HepG2 (cell line): ENCODE results near the gene CCR5AS.

Experiments
- ATAC-seq: fragments of 200-7000 bp; cut with Tn5 transposase; 3 replicates; pipeline ENCODE4 v1.9.1; 2020; ENCODE audit warnings: mild to moderate bottlenecking, moderate library complexity
- BruUV-seq: library from RNA; stranded (reverse); fragments of 400-500 nt; replicated peaks from 2 replicates; lab custom pipeline; 2021; lab: Mats Ljungman, UMichigan
- CTCF ChIA-PET: fragments of 300-600 bp; formaldehyde crosslinking; extraction: SDS; loops from one replicate; lab custom pipeline; 2021; ENCODE audit warnings: low total read pairs, inconsistent platforms, low intra/inter-chr PET ratio; lab: Yijun Ruan, JAX
- POLR2A ChIA-PET: fragments of 350-600 bp; sonication (Branson Sonifier 250); formaldehyde crosslinking; loops from one replicate; lab custom pipeline; 2020; ENCODE audit warnings: antibody characterized with exemption, inconsistent platforms; lab: Yijun Ruan, JAX
- DNase-seq: peaks from one replicate; pipeline ENCODE4 v3.0.0-alpha.2; 2015; ENCODE audit warnings: low spot score
- FAIRE-seq: peaks from 3 replicates; lab custom pipeline; 2011; peaks lifted over from hg19 to GRCh38; lab: Jason Lieb, UNC
- H2AFZ ChIP-seq: one replicate; pipeline ENCODE4 v1.6.1; 2011; ENCODE audit warnings: low read length, inconsistent platforms
- H3K27ac ChIP-seq: fragments of 300-600 bp; 3 replicates; pipeline ENCODE4 v1.8.0; 2011; ENCODE audit warnings: mixed run types, mild to moderate bottlenecking, mixed read lengths, low read length, inconsistent platforms; ENCODE audit not compliant: insufficient read depth; ENCODE audit errors: extremely low read length
- H3K27me3 ChIP-seq, 2 experiments: fragments of 200-600 bp in 1 of 2; 2 replicates in 1 of 2; 3 replicates in 1 of 2; pipeline versions ENCODE4 v1.6.0 to v1.8.0; 2011; ENCODE audit warnings: low read length in 2 of 2, mild to moderate bottlenecking in 2 of 2, moderate library complexity in 2 of 2, inconsistent platforms in 1 of 2; ENCODE audit not compliant: insufficient read depth in 2 of 2, control insufficient read depth in 1 of 2
- H3K36me3 ChIP-seq, 2 experiments: fragments of 200-600 bp in 1 of 2; replicated peaks in 1 of 2; 2 replicates in 1 of 2; 3 replicates in 1 of 2; pipeline versions ENCODE4 v1.5.1 to v1.8.0; 2011; ENCODE audit warnings: low read length in 2 of 2, inconsistent platforms in 1 of 2; ENCODE audit not compliant: insufficient read depth in 2 of 2, control insufficient read depth in 1 of 2
- H3K4me1 ChIP-seq: 2 replicates; pipeline ENCODE4 v1.5.1; 2012; ENCODE audit warnings: low read length, inconsistent platforms; ENCODE audit not compliant: insufficient read depth
- H3K4me2 ChIP-seq: 2 replicates; pipeline ENCODE4 v1.6.0; 2011; ENCODE audit warnings: low read depth, low read length, inconsistent platforms
- H3K4me3 ChIP-seq, 3 experiments: fragments of 200-600 bp in 1 of 3; sonication (generic), shearing (Covaris generic) in 1 of 3; replicated peaks in 1 of 3; 2 replicates each; pipeline ENCODE4 v1.5.1; 2011 to 2016; ENCODE audit warnings: low read length in 3 of 3, inconsistent platforms in 2 of 3, low read depth in 2 of 3, mild to moderate bottlenecking in 2 of 3, control low read depth in 1 of 3, mixed read lengths in 1 of 3; ENCODE audit not compliant: insufficient read depth in 1 of 3
- H3K79me2 ChIP-seq: one replicate; pipeline ENCODE4 v1.6.1; 2011; ENCODE audit warnings: low read length, inconsistent platforms; ENCODE audit not compliant: insufficient read depth
- H3K9ac ChIP-seq: 2 replicates; pipeline ENCODE4 v1.6.0; 2011; ENCODE audit warnings: mild to moderate bottlenecking, low read depth, low read length, inconsistent platforms; ENCODE audit not compliant: insufficient read depth
- H3K9me3 ChIP-seq: 2 replicates; pipeline ENCODE4 v1.5.1; 2012; ENCODE audit warnings: mild to moderate bottlenecking, low read length
- H4K20me1 ChIP-seq: 2 replicates; pipeline ENCODE4 v1.6.0; 2011; ENCODE audit warnings: inconsistent platforms, mild to moderate bottlenecking, low read length, moderate library complexity; ENCODE audit not compliant: insufficient read depth
- CTCF ChIP-seq: sonication (generic); formaldehyde crosslinking; IDR thresholded peaks from 2 replicates; pipeline ENCODE4 v1.5.0; 2020; ENCODE audit warnings: mild to moderate bottlenecking, missing genetic modification reagents, moderate library complexity
- STAG1 ChIP-seq: sonication (generic); formaldehyde crosslinking; IDR thresholded peaks from 2 replicates; pipeline ENCODE4 v1.4.0; 2020; ENCODE audit warnings: missing genetic modification reagents
- ZMYM4 ChIP-seq: sonication (generic); formaldehyde crosslinking; IDR thresholded peaks from 2 replicates; pipeline ENCODE4 v1.8.1; 2023; ENCODE audit warnings: mild to moderate bottlenecking, missing genetic modification reagents
- WGBS: methylation state at CpG from one replicate; pipeline ENCODE4 v1.1.6; 2017; ENCODE audit warnings: low lambda C conversion rate; 5-methylcytosine and 5-hydroxymethylcytosine counted together
- in situ Hi-C: cut with HindIII; loops from 2 replicates; pipeline ENCODE4 v1.10.0; 2017; ENCODE audit warnings: low pct_unique_long_range_greater_than_20kb; ENCODE audit not compliant: extremely low pct_ligation_motif_present
- intact Hi-C: fragments of 100-400 bp; cut with micrococcal nuclease; formaldehyde crosslinking; loops from one replicate; pipeline ENCODE4 v1.10.0; 2022; ENCODE audit not compliant: unreplicated experiment

CCR5AS gene

GRCh38 chr3:46372492-46373359 is 34.1 kb downstream of the CCR5AS start:
- no peak overlapping the region for H3K4me2 ChIP-seq
- no peak for DNase-seq
- TF ChIP-seq CTCF (CRISPR knock-in tag) (peak; percentile 38), ZMYM4 (CRISPR knock-in tag) (no peak), STAG1 (CRISPR knock-in tag) (peak; percentile 46)
- CTCF ChIA-PET = no interaction called here
- FAIRE-seq = peak; percentile 37
- H3K79me2 ChIP-seq = no peaks in the 10 kb centered on the region
- H3K9ac ChIP-seq = no peak overlapping the region
- H3K4me3 ChIP-seq = no peak overlapping the region
- no peak for ATAC-seq
- intact Hi-C loops = loop anchor here (2.0 kb wide), 1 partner anchor 96 kb away; no protein-coding TSS in a partner anchor
- in situ Hi-C loops = no loop called here
- peaks cover 2 to 12% of the 10 kb centered on the region in 2 experiments; a peak in 3 of 5 replicates for H3K27me3 ChIP-seq
- H3K4me1 ChIP-seq = peaks cover 8% of the 10 kb centered on the region
- H4K20me1 ChIP-seq = no peaks in the 10 kb centered on the region
- WGBS = 29% methylated on average over 7 of the region's 9 CpGs
- H3K36me3 ChIP-seq = no peaks in the 10 kb centered on the region
- POLR2A ChIA-PET = no interaction called here
- no peaks in the 10 kb centered on the region for H3K9me3 ChIP-seq
- no peak overlapping the region for H2AFZ ChIP-seq
- BruUV-seq = no TSS peak
- H3K27ac ChIP-seq = no peak overlapping the region
